HEK293T (cell line): Measurements from ENCODE around the gene CDH5.
A peak's percentile ranks its signal among the peaks of the same experiment; 100 is the strongest.

Experiments
- CTCF ChIA-PET: fragments of 350-600 bp; formaldehyde crosslinking; extraction: SDS; loops from one replicate; lab custom pipeline; 2021; ENCODE audit warnings: antibody characterized with exemption, inconsistent platforms; lab: Yijun Ruan, JAX
- POLR2A ChIA-PET: fragments of 350-600 bp; formaldehyde crosslinking; extraction: SDS; loops from one replicate; lab custom pipeline; 2020; ENCODE audit warnings: antibody characterized with exemption, inconsistent platforms; lab: Yijun Ruan, JAX
- DNase-seq: peaks from one replicate; pipeline ENCODE4 v3.0.0; 2012; ENCODE audit warnings: mixed read lengths; ENCODE audit errors: extremely low spot score
- ARNT ChIP-seq: fragments of 450-650 bp; IDR thresholded peaks from 2 replicates; pipeline ENCODE4 v1.6.1; 2017; ENCODE audit warnings: mild to moderate bottlenecking
- BHLHE40 ChIP-seq: fragments of 450-650 bp; IDR thresholded peaks from 2 replicates; pipeline ENCODE4 v1.6.1; 2016; ENCODE audit warnings: mild to moderate bottlenecking, moderate library complexity, borderline replicate concordance
- CTBP1 ChIP-seq: fragments of 450-650 bp; IDR thresholded peaks from 2 replicates; pipeline ENCODE4 v1.6.1; 2016; ENCODE audit warnings: borderline replicate concordance
- ELF4 ChIP-seq: fragments of 450-650 bp; IDR thresholded peaks from 2 replicates; pipeline ENCODE4 v1.6.1; 2017; ENCODE audit warnings: antibody characterized with exemption
- FOXA1 ChIP-seq: fragments of 450-650 bp; IDR thresholded peaks from 2 replicates; pipeline ENCODE4 v1.6.1; 2016; ENCODE audit warnings: mild to moderate bottlenecking
- FOXK2 ChIP-seq: fragments of 450-650 bp; IDR thresholded peaks from 2 replicates; pipeline ENCODE4 v1.6.1; 2016; ENCODE audit warnings: mild to moderate bottlenecking
- FOXM1 ChIP-seq: fragments of 450-650 bp; IDR thresholded peaks from 2 replicates; pipeline ENCODE4 v1.6.1; 2017; ENCODE audit warnings: mild to moderate bottlenecking, borderline replicate concordance
- HDGF ChIP-seq: fragments of 450-650 bp; IDR thresholded peaks from 2 replicates; pipeline ENCODE4 v1.6.1; 2017; ENCODE audit warnings: antibody characterized with exemption, borderline replicate concordance
- L3MBTL2 ChIP-seq: fragments of 450-650 bp; conservative IDR thresholded peaks from 2 replicates; pipeline ENCODE4 v1.6.1; 2016; ENCODE audit warnings: mild to moderate bottlenecking
- LEF1 ChIP-seq: fragments of 450-650 bp; IDR thresholded peaks from 2 replicates; pipeline ENCODE4 v1.6.1; 2017; ENCODE audit warnings: mild to moderate bottlenecking, borderline replicate concordance
- NFRKB ChIP-seq: fragments of 450-650 bp; IDR thresholded peaks from 2 replicates; pipeline ENCODE4 v1.6.1; 2016; ENCODE audit warnings: mild to moderate bottlenecking, moderate library complexity
- PKNOX1 ChIP-seq: fragments of 450-650 bp; IDR thresholded peaks from 2 replicates; pipeline ENCODE4 v1.6.1; 2016
- SP1 ChIP-seq: fragments of 450-650 bp; IDR thresholded peaks from 2 replicates; pipeline ENCODE4 v1.6.1; 2017
- SUZ12 ChIP-seq: fragments of 450-650 bp; IDR thresholded peaks from 2 replicates; pipeline ENCODE4 v1.6.1; 2016; ENCODE audit warnings: mild to moderate bottlenecking
- TARDBP ChIP-seq: fragments of 450-650 bp; IDR thresholded peaks from 2 replicates; pipeline ENCODE4 v1.6.1; 2016
- ZNF384 ChIP-seq: fragments of 450-650 bp; IDR thresholded peaks from 2 replicates; pipeline ENCODE4 v1.6.1; 2016

The CDH5 gene

GRCh38 chr16:66342294-66342900 lies 24.1 kb upstream of the CDH5 start:
- no peak for TF ChIP-seq TARDBP
- TF ChIP-seq L3MBTL2, result no peak
- TF ChIP-seq SP1, result no peak
- no peak for TF ChIP-seq NFRKB
- no peak for TF ChIP-seq LEF1
- TF ChIP-seq ARNT, result no peak
- no peak for TF ChIP-seq BHLHE40
- no peak for TF ChIP-seq FOXK2
- TF ChIP-seq ZNF384, result no peak
- no peak for TF ChIP-seq HDGF
- no peak for TF ChIP-seq SUZ12
- TF ChIP-seq CTBP1, result no peak
- TF ChIP-seq FOXM1, result no peak
- TF ChIP-seq FOXA1, result no peak
- no peak for TF ChIP-seq PKNOX1
- no peak for TF ChIP-seq ELF4
- DNase-seq, result peak; percentile 82
- ChIA-PET CTCF (interaction anchor here (0.6 to 3.1 kb wide), 14 partner anchors 9 to 423 kb away, joined by 3 to 24 read pairs (median 3); no protein-coding TSS in a partner anchor), POLR2A (no interaction called here)

GRCh38 chr16:66344533-66345145 lies 21.9 kb upstream of the CDH5 start:
- DNase-seq, result no peak
- CTCF ChIA-PET, result interaction anchor here (0.7 to 3.1 kb wide), 11 partner anchors 8 to 398 kb away, joined by 3 to 25 read pairs (median 3); no protein-coding TSS in a partner anchor
- POLR2A ChIA-PET, result no interaction called here
- TF ChIP-seq TARDBP (no peak), FOXA1 (no peak), ZNF384 (no peak), LEF1 (no peak), FOXM1 (no peak), FOXK2 (no peak), BHLHE40 (no peak), NFRKB (no peak), ARNT (no peak), ELF4 (no peak), SUZ12 (no peak), PKNOX1 (no peak), CTBP1 (no peak)

GRCh38 chr16:66346221-66346620 lies 20.3 kb upstream of the CDH5 start:
- CTCF ChIA-PET, result interaction anchor here (1.2 kb wide), 1 partner anchor 10 kb away, joined by 9 read pairs; no protein-coding TSS in a partner anchor
- TF ChIP-seq TARDBP (no peak), BHLHE40 (no peak), NFRKB (no peak), ZNF384 (no peak), SP1 (no peak), ARNT (no peak), SUZ12 (no peak)
- POLR2A ChIA-PET, result no interaction called here
- DNase-seq, result no peak

DNA sequence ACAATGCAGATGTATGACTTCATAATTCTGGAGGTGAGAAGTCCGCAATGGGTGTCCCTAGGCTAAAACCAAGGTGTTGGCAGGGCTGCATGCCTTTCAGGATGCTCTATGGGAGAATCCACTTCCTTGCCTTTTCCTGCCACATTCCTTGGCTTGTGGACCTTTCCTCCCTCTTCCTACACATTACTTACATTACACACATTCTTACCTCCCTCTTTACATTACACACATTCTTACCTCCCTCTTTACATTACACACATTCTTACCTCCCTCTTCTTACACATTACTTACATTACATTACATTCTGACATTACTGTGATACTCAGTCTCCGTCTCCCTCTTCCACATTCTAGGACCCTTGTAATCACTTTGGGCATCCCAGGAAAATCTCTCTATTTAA lies 14.2 kb upstream of the CDH5 start:
- POLR2A ChIA-PET, result no interaction called here
- CTCF ChIA-PET, result interaction anchor here (0.7 to 2.5 kb wide), 2 partner anchors 10 to 131 kb away, joined by 3 to 8 read pairs; no protein-coding TSS in a partner anchor
- TF ChIP-seq ARNT (no peak), FOXK2 (no peak), FOXM1 (no peak), CTBP1 (no peak)
- DNase-seq, result no peak

GRCh38 chr16:66353055-66353454 lies 13.4 kb upstream of the CDH5 start:
- ChIA-PET POLR2A (no interaction called here), CTCF (interaction anchor here (2.5 kb wide), 1 partner anchor 11 kb away, joined by 8 read pairs; no protein-coding TSS in a partner anchor)
- TF ChIP-seq FOXA1 (no peak), ARNT (no peak), BHLHE40 (no peak), TARDBP (no peak), ELF4 (no peak), FOXK2 (no peak), SP1 (no peak), LEF1 (no peak), PKNOX1 (no peak), CTBP1 (no peak), NFRKB (no peak), ZNF384 (no peak), FOXM1 (no peak), HDGF (no peak)
- DNase-seq, result no peak
